Caki2 (cell line): Measurements from ENCODE around the gene RNF208. TPM values are rescaled to one million over a fixed set of nuclear protein-coding genes. Genes with fewer than 3 reads are reported as not detected.
A peak's percentile ranks its signal among the peaks of the same experiment; 100 is the strongest.

Source experiments
- DNase-seq: peaks from one replicate; pipeline ENCODE4 v3.0.0-alpha.2; 2015; ENCODE audit warnings: low read depth
- in situ Hi-C: cut with HindIII; loops from 2 replicates; pipeline ENCODE4 v1.10.0; 2016; ENCODE audit warnings: low sequenced_read_pairs, low pct_unique_long_range_greater_than_20kb, mixed read lengths
- total RNA-seq: library from RNA; depleted of rRNA; stranded (reverse); fragments of >200 nt; shearing (Covaris generic); gene quantifications from 2 replicates; pipeline ENCODE4 v1.2.3, GENCODE V29; 2014; ENCODE audit warnings: low replicate concordance

The RNF208 gene
- total RNA-seq, 1 experiment from 2014 or later, result not detected

- in situ Hi-C loops, result no loop called here
- DNase-seq, result no peak
These were observed 9.5 kb upstream of the RNF208 start for GRCh38 chr9:137231372-137232039.

- no peak for DNase-seq
- in situ Hi-C loops, result no loop called here
These were observed 8.8 kb upstream of the RNF208 start, which contains the start of gene SLC34A3 for GRCh38 chr9:137230705-137231371. SLC34A3 (plus strand) TSS chr9:137230901; CDS start chr9:137231703, 802 bp downstream.

- in situ Hi-C loops, result no loop called here
- DNase-seq, result no peak
These were observed 8.1 kb upstream of the RNF208 start for GRCh38 chr9:137229903-137230704.

- in situ Hi-C loops, result no loop called here
These were observed 7.2 kb upstream of the RNF208 start for GRCh38 chr9:137228968-137229896.

GRCh38 chr9:137228506-137228967 lies 6.5 kb upstream of the RNF208 start:
- no peak for DNase-seq
- in situ Hi-C loops, result no loop called here

More at GRCh38 chr9:137228968-137229896, 7.2 kb upstream of the RNF208 start:
- DNase-seq, result no peak

GRCh38 chr9:137227853-137228505 lies 5.9 kb upstream of the RNF208 start:
- DNase-seq, result no peak
- in situ Hi-C loops, result no loop called here

GRCh38 chr9:137227054-137227852 lies 5.2 kb upstream of the RNF208 start, which contains the start of gene RNF224:
RNF224 (plus strand) TSS chr9:137227502; CDS start chr9:137228336, 834 bp downstream.
- in situ Hi-C loops, result no loop called here
- peak; percentile 78 for DNase-seq

GRCh38 chr9:137226338-137227053 lies 4.5 kb upstream of the RNF208 start:
- in situ Hi-C loops, result no loop called here

GRCh38 chr9:137225699-137226331 lies 3.8 kb upstream of the RNF208 start:
- no peak for DNase-seq
- in situ Hi-C loops, result no loop called here

More at GRCh38 chr9:137226338-137227053, 4.5 kb upstream of the RNF208 start:
- peak; percentile 80 for DNase-seq

GRCh38 chr9:137224830-137225694 lies 3.0 kb upstream of the RNF208 start, which contains the start of gene CYSRT1:
CYSRT1 (plus strand) TSS chr9:137225174; CDS start chr9:137225622, 448 bp downstream.
- DNase-seq, result no peak
- in situ Hi-C loops, result no loop called here

- DNase-seq, result peak; percentile 88
- in situ Hi-C loops, result no loop called here
These were observed 1.3 kb upstream of the RNF208 start for GRCh38 chr9:137223078-137223970.

- in situ Hi-C loops, result no loop called here
- no peak for DNase-seq
These were observed 431 bp downstream of the RNF208 start for GRCh38 chr9:137221506-137222111.

GRCh38 chr9:137221095-137221505 lies 940 bp downstream of the RNF208 start:
- DNase-seq, result no peak
- in situ Hi-C loops, result no loop called here
